Erythroblast (primary cell): Measurements from ENCODE around the gene PRR35.

Experiments
- GATA1 ChIP-seq: IDR thresholded peaks from 2 replicates; pipeline ENCODE4 v1.6.1; 2011; ENCODE audit warnings: low read depth, mild to moderate bottlenecking, control low read depth, low read length, moderate library complexity
- POLR2A ChIP-seq: IDR thresholded peaks from 2 replicates; pipeline ENCODE4 v1.6.1; 2011; ENCODE audit warnings: mild to moderate bottlenecking, low read length

- TF ChIP-seq POLR2A (no peak), GATA1 (no peak)
Observed at GRCh38 chr16:553601-554296, 6.4 kb upstream of the PRR35 start.
